Measurements from ENCODE around the gene KCNIP3.

DNA sequence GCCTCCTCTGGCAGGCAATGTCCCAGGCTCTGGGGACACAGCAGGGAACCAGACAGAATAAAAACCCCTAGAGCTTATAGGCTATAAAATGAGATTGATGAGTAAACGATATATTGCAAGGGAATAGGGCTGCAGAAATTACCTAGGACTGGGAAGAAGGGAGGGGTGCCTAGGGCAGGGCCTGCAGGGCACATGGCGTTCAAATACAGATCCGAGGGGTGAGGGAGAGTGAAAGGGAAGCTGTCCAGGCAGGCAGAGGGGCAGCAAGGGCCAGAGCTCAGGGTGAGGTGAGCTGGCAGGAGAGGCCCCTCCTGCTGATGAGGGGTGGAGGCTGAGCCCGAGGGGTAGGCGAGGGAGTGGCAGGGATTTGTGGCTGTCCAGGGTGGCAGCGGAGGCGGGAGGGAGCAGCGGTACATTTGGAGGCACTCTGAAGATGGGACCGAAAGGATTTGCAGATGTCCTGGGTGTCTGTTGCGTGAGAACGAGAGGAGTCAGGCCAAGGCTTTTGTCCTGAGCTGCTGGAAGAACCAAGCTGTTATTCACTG lies 33.7 kb downstream of the KCNIP3 start:
- TF ChIP-seq, protein P1, sequence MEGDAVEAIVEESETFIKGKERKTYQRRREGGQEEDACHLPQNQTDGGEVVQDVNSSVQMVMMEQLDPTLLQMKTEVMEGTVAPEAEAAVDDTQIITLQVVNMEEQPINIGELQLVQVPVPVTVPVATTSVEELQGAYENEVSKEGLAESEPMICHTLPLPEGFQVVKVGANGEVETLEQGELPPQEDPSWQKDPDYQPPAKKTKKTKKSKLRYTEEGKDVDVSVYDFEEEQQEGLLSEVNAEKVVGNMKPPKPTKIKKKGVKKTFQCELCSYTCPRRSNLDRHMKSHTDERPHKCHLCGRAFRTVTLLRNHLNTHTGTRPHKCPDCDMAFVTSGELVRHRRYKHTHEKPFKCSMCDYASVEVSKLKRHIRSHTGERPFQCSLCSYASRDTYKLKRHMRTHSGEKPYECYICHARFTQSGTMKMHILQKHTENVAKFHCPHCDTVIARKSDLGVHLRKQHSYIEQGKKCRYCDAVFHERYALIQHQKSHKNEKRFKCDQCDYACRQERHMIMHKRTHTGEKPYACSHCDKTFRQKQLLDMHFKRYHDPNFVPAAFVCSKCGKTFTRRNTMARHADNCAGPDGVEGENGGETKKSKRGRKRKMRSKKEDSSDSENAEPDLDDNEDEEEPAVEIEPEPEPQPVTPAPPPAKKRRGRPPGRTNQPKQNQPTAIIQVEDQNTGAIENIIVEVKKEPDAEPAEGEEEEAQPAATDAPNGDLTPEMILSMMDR (conservative IDR thresholded peaks at IDR 0.05), result no peak
- TF ChIP-seq ZFX (IDR thresholded peaks at IDR 0.05), result no peak

Data from C4-2B (cell line).